ENCODE measurements around the gene FOLH1.
"Not testable (repeated sequence)": the region's sequence is repeated elsewhere in the genome, so short reads cannot be mapped to it uniquely, and the experiment has no call there.

FOLH1 gene

DNA sequence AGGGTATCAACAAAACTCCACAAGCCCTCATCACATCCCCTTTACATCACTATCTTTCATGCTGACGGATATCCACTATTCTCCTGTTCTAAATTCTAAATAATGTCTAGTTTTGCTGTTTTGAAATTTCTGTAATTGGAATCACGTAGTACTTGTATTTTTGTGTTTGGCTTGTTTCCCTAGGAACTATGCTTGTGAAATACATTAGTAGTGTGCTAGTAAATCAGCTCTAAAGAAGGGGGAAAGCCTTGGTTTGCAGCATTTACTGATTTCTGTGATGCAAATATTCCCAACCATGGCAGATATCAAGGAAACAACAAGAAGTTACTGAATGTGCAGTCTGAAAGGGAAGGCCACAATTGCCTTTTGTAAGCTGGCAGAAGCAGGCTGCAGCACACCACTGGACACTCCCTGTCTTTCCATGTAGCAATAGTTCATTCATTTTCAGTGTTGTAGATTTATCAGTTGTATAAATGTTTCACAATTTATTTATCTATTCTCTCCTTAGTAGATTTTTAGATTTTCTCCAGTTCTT lies 4.7 kb upstream of the FOLH1 start:
- TF ChIP-seq, protein P1, sequence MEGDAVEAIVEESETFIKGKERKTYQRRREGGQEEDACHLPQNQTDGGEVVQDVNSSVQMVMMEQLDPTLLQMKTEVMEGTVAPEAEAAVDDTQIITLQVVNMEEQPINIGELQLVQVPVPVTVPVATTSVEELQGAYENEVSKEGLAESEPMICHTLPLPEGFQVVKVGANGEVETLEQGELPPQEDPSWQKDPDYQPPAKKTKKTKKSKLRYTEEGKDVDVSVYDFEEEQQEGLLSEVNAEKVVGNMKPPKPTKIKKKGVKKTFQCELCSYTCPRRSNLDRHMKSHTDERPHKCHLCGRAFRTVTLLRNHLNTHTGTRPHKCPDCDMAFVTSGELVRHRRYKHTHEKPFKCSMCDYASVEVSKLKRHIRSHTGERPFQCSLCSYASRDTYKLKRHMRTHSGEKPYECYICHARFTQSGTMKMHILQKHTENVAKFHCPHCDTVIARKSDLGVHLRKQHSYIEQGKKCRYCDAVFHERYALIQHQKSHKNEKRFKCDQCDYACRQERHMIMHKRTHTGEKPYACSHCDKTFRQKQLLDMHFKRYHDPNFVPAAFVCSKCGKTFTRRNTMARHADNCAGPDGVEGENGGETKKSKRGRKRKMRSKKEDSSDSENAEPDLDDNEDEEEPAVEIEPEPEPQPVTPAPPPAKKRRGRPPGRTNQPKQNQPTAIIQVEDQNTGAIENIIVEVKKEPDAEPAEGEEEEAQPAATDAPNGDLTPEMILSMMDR (conservative IDR thresholded peaks at IDR 0.05; ENCODE audit: low read length): no peak
- no peak overlapping the region for H3K4me3 ChIP-seq (ENCODE audit: low read length)
- no peak for DNase-seq (ENCODE audit: low read depth)

DNA sequence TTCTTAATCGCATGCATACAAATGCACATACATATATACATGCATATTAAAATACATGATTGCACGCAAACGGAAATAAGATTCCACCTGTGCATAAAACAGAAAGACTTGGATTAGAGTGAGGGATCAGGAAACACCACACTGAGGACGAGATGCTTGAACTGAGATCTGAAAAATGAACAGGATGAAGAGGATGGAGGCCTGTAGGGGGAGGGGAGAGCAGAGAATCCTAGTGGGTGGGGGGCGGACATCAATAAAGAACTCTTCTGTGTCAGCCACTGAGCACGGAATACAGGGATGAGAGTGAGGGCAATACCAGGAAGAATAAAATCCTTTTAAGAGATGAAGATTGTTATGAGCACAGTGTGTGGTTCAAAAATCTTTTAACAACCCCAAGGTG lies 1.4 kb downstream of the FOLH1 start:
- DNase-seq (ENCODE audit: low read depth); H3K4me3 ChIP-seq (ENCODE audit: low read length): not testable (repeated sequence)

DNA sequence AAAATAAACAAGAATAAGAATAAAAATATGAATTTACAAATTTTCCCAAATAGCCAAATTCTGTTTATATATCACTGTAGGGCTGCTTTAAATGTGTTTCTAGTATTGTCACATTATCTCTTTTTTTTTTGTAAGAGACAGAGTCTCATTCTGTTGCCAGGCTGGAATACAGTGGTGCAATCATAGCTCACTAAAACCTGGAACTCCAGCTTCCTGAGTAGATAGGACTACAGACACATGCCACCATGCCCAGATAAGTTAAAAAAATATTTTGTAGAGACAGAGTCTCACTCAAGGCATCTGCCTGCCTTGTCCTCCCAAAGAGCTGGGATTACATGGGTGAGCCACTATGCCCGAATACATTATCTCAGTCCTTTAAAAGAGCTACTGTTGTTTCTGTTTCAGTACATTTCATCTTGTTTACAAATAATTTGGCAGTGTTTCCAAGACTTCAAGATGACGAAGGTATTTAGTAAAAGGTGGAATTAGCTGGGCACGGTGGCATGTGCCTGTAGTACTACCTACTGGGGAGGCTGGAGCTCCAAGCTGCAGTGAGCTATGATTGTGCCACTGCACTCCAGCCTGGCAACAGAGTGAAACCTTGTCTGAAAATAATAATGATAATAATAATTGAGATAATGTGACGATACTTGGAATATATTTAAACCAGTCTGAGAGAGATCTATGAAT lies 6.0 kb downstream of the FOLH1 start:
- DNase-seq (ENCODE audit: low read depth): no peak
- no peak overlapping the region for H3K4me3 ChIP-seq (ENCODE audit: low read length)
- TF ChIP-seq, protein P1 (conservative IDR thresholded peaks at IDR 0.05; ENCODE audit: low read length): no peak

DNA sequence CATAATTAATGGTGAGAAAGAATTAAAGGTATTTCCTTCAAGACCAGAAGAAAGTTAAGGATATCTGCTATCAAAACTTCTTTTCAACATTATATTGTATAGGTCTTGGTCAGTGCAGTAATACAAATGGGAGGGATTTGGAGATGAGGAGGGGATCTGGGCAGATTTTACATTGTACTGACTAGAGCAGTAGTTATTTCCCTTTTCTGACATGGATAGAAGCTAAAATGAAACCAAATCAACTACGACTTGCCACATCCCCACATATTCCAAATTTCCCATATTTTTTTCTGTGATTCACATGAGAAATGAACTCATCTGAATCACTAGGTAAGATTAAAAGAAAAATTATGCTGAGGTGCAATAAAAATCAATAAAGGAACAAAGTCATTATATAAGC lies 11.6 kb downstream of the FOLH1 start:
- DNase-seq (ENCODE audit: low read depth); H3K4me3 ChIP-seq (ENCODE audit: low read length): not testable (repeated sequence)

DNA sequence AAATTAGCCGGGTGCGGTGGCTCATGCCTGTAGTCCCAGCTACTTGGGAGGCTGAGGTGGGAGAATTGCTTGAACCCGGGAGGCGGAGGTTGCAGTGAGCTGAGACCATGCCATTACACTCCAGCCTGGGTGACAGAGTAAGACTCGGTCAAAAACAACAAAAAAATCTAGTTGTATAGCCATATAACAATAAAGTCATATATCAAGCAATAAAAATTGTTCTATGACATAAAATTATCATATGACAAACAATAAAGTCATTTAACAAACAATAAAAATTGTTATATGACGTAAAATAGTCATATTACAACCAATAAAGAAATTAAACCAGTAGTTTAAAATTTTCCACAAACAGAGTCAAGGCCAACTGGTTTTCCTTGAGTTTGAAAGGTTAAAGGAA lies 12.4 kb downstream of the FOLH1 start:
- not testable (repeated sequence) for H3K4me3 ChIP-seq (ENCODE audit: low read length); DNase-seq (ENCODE audit: low read depth)

DNA sequence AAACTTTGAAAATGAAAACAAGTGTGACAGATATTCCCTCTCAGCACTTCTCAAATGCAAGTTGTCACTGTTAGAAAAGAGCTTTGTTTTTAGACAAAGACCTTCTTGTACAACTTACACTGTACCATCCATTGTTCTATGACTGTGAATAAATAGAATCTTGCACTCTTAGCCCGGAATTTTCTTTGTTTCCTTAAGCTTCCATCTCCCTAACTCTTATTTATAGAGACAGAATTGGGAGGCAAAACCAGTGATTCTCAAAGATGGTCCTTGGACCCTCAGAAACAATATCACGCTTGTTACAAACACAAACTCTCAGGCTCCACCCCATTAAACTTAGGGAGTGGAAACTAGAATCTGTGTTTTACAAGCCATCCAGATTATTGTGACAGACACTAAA lies 18.1 kb downstream of the FOLH1 start:
- DNase-seq (ENCODE audit: low read depth); H3K4me3 ChIP-seq (ENCODE audit: low read length): not testable (repeated sequence)

DNA sequence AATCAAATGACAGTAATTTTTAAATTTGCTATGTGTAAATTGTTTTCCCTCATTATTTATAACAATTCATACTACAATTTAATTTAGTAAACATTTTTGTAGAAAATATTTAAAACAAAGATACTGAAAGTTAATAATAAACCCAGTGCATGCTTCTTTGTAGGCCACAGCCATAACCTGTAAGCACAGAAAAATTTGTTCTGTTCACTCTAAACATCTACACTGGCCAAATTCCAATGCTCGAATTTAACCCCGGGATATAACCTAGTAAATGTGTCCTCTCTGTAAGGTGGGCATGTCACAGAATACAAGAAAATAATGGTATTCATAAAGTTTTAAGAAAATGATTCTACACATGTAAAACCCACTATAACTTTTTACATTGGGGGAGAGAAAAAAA lies 22.2 kb downstream of the FOLH1 start:
- DNase-seq (ENCODE audit: low read depth); H3K4me3 ChIP-seq (ENCODE audit: low read length): not testable (repeated sequence)

DNA sequence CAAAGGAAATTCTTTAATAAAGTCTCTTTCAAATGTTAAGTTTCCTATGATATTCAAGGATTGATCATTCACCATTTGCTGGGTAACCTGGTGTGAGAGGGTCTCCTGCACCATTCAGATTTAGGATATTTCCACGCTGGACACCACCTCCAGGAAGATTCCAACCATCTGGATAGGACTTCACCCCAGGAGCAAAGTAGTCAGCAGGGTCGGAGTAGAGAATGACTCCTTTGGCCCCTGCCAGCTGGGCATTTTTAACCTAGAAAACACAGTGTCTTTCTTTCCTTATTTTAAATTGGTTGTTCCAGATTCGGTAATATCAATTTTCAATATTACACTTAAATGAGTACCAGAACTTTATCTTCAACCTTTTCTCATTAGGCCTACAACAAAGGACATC lies 22.8 kb downstream of the FOLH1 start:
- not testable (repeated sequence) for DNase-seq (ENCODE audit: low read depth); H3K4me3 ChIP-seq (ENCODE audit: low read length)

DNA sequence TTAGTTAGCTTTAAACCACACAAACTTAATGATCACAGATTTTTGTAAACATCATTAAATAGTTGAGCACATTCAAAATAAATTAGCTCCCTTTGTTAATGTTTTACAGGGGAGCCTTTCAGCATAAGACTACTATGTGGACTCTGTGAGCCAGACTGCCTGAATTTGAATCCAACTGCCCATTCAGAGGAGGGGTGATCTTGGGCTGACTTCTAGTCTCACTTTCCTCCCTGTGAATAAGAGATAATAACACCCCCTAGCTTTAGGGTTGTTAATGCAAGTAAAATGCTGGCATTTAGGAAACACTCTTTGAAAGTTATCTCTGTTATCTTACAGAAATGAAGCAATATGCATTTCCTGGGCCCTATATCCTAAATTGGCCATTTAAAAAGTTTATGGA lies 23.6 kb downstream of the FOLH1 start:
- not testable (repeated sequence) for DNase-seq (ENCODE audit: low read depth); H3K4me3 ChIP-seq (ENCODE audit: low read length)

DNA sequence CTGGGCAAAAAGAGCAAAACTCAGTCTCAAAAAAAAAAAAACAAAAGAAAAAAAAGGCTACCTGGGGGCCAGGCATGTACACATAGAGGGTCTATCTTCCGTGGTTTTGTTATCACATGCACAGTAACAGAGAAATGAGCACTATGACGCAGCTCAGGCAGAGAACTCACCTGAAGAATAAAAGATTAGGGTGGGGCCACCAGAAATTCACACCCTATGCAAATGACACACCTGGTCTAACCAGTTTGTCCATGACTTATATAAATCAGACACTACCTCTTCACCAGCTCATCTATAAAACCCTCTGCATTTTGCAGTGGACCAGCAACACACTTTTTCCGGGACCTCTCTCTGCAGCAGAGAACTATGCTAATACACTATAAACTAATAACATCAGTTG lies 30.5 kb downstream of the FOLH1 start:
- not testable (repeated sequence) for H3K4me3 ChIP-seq (ENCODE audit: low read length); DNase-seq (ENCODE audit: low read depth)

DNA sequence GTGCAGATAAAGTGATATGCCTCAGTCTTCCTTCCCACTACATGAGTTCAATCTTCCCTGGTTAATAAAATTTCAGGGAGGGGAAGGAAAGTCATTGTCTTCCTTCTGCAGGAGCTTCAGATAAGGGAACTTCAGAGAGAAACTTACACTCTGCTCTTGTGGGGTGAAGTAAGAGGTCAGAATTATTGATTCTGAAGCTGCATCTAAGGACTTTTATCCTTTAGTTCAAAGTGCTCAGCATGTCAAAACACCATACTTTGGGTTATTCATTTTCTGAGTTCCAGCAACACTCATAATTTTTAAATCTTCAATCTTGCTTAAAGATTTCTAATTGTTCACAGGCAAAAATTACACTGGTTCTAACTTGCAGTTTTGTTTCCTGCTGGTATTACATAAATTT lies 33.0 kb downstream of the FOLH1 start:
- not testable (repeated sequence) for H3K4me3 ChIP-seq (ENCODE audit: low read length); DNase-seq (ENCODE audit: low read depth)

DNA sequence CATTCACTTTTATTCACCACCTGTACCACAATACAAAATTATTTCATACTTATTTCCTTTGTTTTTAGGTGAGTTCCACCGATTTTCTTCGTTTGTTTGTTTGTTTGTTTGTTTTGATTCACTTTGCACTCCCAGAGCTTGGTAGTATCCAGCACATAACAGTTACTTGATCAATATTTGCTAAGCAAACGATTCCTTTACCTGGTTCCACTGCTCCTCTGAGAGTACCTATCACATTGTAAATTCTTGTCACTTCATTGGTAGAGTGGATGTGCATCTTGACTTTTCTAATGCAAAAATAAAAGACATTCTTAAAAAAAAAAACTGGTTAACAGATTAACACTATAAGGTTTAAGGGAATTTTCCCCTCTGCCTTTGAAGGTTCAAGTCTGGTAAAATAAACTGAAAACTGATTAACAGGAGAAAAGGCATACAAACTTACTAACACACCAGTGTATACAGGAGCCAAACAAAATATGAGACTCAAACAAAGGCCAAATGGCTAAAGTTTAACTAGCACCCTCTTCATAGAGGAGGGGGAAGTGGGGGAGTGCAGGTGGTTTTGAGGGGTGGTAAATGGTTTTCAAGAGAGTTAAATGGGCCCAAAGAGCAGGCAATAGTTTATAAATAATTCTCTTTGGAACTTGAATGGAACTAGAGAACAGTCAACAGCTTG lies 33.6 kb downstream of the FOLH1 start:
- H3K4me3 ChIP-seq (ENCODE audit: low read length); DNase-seq (ENCODE audit: low read depth): not testable (repeated sequence)

DNA sequence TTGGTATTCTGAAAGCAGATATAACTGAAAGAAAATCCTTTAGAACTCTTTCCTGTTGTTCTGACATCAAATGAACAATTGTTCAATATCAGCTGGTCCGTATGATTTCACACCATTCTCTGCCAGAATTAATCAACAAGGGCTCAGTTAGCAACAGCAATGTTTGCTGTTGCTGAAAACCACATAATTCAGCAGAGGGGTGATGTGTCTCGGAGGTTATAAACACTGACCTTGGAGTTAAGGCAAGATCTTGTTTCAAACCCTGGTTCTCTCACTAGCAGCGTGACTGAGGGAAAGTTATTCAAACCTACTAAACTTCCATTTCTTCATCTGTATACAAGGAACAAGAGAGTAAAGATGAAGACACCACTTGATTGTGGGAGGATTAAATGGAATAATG lies 36.8 kb downstream of the FOLH1 start:
- H3K4me3 ChIP-seq (ENCODE audit: low read length); DNase-seq (ENCODE audit: low read depth): not testable (repeated sequence)

DNA sequence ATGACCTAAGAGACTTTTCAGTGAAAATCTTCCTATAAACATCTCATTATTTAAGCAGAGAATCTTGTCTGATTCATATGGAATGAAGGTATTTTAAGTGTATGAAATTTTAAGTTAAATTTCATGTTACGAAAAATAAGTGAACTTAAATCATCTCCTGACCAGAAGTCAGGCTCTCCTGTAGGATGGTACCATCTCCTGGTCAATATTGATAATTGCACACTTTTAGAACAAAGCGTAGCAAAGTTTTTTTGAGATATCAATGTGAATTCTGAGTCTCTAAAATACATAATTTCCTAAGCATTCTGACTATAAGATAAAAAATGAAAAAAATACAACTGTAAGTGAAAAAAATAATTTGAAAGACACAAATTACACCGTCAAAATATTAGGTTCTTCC lies 38.8 kb downstream of the FOLH1 start:
- H3K4me3 ChIP-seq (ENCODE audit: low read length); DNase-seq (ENCODE audit: low read depth): not testable (repeated sequence)

DNA sequence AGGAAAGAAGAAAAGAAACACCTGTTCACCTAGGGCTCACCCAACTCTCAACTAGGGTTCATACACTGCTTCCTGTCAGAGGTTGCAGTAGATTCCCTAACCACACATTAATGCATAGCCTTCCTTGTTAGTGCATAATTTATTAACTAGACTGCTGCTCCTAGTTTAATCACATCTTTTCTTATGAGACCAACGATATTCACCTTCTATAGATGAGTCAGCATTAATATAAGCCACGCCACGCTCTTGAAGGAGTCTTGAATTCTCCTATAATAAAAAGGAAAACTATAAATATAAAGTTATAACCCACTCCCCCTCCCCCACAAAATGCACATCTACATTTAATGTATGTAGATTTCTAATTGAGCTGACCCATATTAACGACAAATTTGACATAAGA lies 39.4 kb downstream of the FOLH1 start:
- H3K4me3 ChIP-seq (ENCODE audit: low read length); DNase-seq (ENCODE audit: low read depth): not testable (repeated sequence)
